Measurements from ENCODE around the gene U2AF1L4. TPM values are rescaled to one million over a fixed set of nuclear protein-coding genes. Genes with fewer than 3 reads are reported as not detected.
A peak's percentile ranks its signal among the peaks of the same experiment; 100 is the strongest.

Gene U2AF1L4, protein sequence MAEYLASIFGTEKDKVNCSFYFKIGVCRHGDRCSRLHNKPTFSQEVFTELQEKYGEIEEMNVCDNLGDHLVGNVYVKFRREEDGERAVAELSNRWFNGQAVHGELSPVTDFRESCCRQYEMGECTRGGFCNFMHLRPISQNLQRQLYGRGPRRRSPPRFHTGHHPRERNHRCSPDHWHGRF
- total RNA-seq, result 35.9 and 44.9 TPM in 2 replicates
- long read RNA-seq, partial matches to known transcripts, result 0 of 8 reads
- long read RNA-seq, other reads (novel, unspliced or antisense), result 8 of 8 reads

DNA sequence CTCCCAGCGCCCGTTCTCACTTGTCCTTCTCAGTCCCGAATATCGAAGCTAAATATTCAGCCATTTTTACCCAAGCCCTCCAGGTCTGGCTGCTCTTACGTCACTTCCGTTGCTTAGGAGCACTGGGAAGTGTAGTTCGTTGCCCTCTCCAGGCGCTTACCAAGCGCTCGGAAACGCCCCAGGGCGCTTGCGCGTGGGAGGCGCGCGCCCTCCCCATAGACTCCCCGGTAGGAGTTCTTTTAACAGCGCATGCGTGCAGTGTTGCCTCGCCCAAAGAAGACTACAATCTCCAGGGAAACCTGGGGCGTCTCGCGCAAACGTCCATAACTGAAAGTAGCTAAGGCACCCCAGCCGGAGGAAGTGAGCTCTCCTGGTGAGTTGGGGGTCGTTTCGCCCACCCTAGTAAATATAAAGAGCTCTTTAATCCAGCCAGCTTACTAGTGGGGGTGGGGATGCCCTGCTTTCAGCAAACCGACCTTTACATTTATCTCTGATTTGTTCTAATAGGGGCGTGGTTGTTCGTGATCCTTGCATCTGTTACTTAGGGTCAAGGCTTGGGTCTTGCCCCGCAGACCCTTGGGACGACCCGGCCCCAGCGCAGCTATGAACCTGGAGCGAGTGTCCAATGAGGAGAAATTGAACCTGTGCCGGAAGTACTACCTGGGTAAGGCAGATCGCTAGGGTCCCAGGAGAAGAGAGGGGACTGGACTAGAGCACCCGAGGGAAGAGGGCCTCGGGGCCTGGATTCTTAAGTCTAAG, at the start of gene U2AF1L4, which contains the start of gene PSENEN:
TSS of gene U2AF1L4 (minus strand) at position 91 of the 759 bp plus-strand sequence. CDS start at position 64, 27 bp downstream.
TSS of gene PSENEN (plus strand) at position 324 of the 759 bp plus-strand sequence. CDS start at position 604, 280 bp downstream.
- peaks cover 53% of the 10 kb centered on the region for H3K4me1 Mint-ChIP-seq (ENCODE audit: unreplicated experiment)

DNA sequence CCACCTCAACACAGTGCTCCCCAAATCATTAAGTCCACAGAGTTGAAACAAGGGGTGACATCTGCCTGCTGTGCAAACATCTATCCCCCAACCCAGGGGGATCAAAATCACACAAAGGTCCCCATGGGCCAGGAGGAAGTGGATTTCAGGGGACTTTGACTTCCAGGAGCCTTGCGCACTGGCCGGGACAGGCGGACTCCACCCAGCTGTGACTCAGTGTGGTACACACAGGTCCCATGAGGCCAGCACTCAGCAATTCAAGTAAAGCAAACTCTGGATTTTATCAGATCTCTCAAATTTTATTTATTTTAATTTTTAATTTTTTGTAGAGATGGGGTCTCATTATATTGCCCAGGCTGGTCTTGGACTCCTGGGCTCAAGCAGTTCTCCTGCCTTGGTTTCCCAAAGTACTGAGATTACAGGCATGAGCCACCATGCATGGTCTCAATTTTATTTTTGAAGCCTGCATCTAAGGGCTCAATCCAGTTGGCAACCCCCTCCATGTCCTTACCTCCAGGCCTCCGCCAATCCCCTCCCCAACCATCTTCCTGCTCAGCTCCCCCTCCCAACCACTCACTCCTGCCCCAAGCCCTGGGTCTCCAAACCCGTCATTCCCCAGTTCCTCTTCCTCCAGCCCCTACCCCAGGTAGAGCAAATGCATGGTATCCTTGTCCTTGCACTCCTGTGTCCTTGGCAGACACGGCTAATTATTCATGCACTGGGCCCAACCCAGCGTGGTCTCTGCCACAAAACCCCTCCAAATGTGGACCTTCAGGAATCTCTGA, 48.4 kb upstream of the U2AF1L4 start:
- Mint-ChIP-seq H3K27ac (ENCODE audit: unreplicated experiment) (no peak overlapping the region), H3K9me3 (ENCODE audit: unreplicated experiment) (no peaks in the 10 kb centered on the region), H3K27me3 (ENCODE audit: unreplicated experiment) (peaks cover 3% of the 10 kb centered on the region), H3K4me3 (ENCODE audit: unreplicated experiment) (no peak overlapping the region), H3K4me1 (ENCODE audit: unreplicated experiment) (no peaks in the 10 kb centered on the region), H3K36me3 (ENCODE audit: unreplicated experiment) (no peaks in the 10 kb centered on the region)
- DNase-seq (ENCODE audit: extremely low spot score, unreplicated experiment), result no peak
- TF ChIP-seq, protein P1, sequence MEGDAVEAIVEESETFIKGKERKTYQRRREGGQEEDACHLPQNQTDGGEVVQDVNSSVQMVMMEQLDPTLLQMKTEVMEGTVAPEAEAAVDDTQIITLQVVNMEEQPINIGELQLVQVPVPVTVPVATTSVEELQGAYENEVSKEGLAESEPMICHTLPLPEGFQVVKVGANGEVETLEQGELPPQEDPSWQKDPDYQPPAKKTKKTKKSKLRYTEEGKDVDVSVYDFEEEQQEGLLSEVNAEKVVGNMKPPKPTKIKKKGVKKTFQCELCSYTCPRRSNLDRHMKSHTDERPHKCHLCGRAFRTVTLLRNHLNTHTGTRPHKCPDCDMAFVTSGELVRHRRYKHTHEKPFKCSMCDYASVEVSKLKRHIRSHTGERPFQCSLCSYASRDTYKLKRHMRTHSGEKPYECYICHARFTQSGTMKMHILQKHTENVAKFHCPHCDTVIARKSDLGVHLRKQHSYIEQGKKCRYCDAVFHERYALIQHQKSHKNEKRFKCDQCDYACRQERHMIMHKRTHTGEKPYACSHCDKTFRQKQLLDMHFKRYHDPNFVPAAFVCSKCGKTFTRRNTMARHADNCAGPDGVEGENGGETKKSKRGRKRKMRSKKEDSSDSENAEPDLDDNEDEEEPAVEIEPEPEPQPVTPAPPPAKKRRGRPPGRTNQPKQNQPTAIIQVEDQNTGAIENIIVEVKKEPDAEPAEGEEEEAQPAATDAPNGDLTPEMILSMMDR (IDR thresholded peaks at IDR 0.05), result no peak

More for the DNA sequence above, at the start of gene U2AF1L4, which contains the start of gene PSENEN:
- Mint-ChIP-seq H3K27me3 (ENCODE audit: unreplicated experiment) (no peaks in the 10 kb centered on the region), H3K9me3 (ENCODE audit: unreplicated experiment) (no peaks in the 10 kb centered on the region), H3K27ac (ENCODE audit: unreplicated experiment) (peak within 1 kb of the TSS; percentile 100), H3K36me3 (ENCODE audit: unreplicated experiment) (peaks cover 4% of the 10 kb centered on the region), H3K4me3 (ENCODE audit: unreplicated experiment) (peak within 1 kb of the TSS; percentile 98)
- peak; percentile 99 for DNase-seq (ENCODE audit: extremely low spot score, unreplicated experiment)
- TF ChIP-seq, protein P1 (IDR thresholded peaks at IDR 0.05), result no peak

DNA sequence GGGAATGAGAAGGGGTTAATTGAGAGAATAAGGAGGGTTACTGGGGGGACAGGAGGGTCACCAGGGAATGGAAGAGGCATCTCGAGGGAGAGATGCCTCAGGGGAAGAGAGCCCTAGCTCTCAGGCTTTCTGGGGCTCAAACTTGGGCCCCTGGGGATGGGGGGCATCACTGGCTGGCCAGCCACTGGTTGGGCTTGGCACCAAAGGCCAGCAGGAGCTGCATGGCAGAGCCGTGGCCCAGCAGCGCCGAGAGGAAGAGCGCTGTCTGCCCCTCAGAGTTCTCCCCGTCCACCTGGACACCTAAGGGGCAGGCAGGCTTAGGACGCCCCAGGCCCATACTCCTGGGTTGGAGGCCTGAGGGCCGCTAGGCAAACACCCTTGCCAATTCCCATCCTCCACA, 47.7 kb upstream of the U2AF1L4 start:
- no peaks in the 10 kb centered on the region for H3K4me1 Mint-ChIP-seq (ENCODE audit: unreplicated experiment)
- H3K27ac Mint-ChIP-seq (ENCODE audit: unreplicated experiment), result no peak overlapping the region
- H3K9me3 Mint-ChIP-seq (ENCODE audit: unreplicated experiment), result no peaks in the 10 kb centered on the region
- no peaks in the 10 kb centered on the region for H3K36me3 Mint-ChIP-seq (ENCODE audit: unreplicated experiment)
- TF ChIP-seq, protein P1 (IDR thresholded peaks at IDR 0.05), result no peak
- DNase-seq (ENCODE audit: extremely low spot score, unreplicated experiment), result no peak
- no peak overlapping the region for H3K4me3 Mint-ChIP-seq (ENCODE audit: unreplicated experiment)
- no peaks in the 10 kb centered on the region for H3K27me3 Mint-ChIP-seq (ENCODE audit: unreplicated experiment)

DNA sequence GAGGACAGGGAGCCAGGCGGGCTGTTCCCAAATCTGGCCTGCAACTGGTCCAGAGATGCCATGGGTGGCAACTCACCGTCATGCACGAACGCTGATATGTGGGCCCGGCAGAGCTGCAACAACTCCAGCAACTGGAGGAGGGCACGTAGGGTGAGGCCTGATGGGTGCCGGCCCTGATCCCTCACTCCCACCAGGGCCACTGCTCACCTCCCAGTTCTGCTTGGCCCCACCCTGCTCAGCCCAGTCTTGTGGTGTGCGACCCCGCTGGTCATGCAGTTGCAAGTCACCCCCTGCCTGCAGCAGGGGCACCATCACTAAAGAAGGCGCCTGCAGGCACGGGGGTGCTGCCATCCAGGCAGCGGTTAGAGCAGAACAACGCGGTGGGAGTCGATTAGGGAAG, 47.1 kb upstream of the U2AF1L4 start:
- Mint-ChIP-seq H3K4me3 (ENCODE audit: unreplicated experiment) (no peak overlapping the region), H3K9me3 (ENCODE audit: unreplicated experiment) (no peaks in the 10 kb centered on the region), H3K4me1 (ENCODE audit: unreplicated experiment) (no peaks in the 10 kb centered on the region), H3K27me3 (ENCODE audit: unreplicated experiment) (no peaks in the 10 kb centered on the region), H3K36me3 (ENCODE audit: unreplicated experiment) (no peaks in the 10 kb centered on the region), H3K27ac (ENCODE audit: unreplicated experiment) (no peak overlapping the region)
- DNase-seq (ENCODE audit: extremely low spot score, unreplicated experiment), result no peak
- TF ChIP-seq, protein P1 (IDR thresholded peaks at IDR 0.05), result no peak

All from osteocyte (in vitro differentiated cells).